GM18907 (cell line): ENCODE measurements around the gene CLMN.

Experiments
- ATAC-seq: cut with Tn5 transposase; IDR thresholded peaks from one replicate; pipeline ENCODE4 v1.9.1; 2021; ENCODE audit warnings: mild to moderate bottlenecking, moderate library complexity; ENCODE audit not compliant: unreplicated experiment

Gene CLMN

DNA sequence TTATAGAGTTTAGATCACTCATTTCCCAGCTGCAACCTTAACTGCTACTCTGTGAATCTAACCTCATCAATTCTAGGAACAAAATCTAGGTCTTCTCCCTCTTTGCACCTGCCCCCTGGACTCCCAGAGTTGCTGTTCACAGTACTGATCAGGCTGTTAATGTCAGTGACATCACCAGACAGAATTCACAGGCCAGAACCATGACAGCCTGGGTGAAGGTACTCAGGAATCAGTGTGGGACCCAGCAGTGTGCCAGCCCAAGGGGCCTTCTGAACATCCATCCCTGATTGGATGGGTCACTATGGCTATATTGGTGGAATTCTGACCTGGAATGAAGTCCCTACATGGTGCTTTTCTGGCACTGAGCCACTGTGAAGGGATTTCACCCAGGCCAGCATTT is 72.8 kb downstream of the CLMN start:
- ATAC-seq, result no peak

DNA sequence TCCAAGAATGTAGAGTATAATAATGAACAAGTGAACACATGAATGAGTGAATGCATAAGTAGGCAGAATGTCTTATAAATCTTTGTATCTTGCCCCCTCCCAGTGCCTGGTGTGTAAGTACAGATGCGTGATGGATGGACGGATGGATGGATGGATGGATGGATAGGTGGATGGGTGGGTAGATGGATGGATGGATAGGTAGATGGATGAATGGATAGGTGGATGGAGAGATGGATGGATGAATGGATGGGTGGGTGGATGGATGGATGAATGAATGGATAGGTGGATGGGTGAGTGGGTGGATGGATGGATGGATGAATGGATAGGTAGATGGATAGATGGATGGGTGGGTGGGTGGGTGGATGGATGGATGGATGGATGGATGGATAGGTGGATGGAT is 74.4 kb downstream of the CLMN start:
- ATAC-seq, result no peak

DNA sequence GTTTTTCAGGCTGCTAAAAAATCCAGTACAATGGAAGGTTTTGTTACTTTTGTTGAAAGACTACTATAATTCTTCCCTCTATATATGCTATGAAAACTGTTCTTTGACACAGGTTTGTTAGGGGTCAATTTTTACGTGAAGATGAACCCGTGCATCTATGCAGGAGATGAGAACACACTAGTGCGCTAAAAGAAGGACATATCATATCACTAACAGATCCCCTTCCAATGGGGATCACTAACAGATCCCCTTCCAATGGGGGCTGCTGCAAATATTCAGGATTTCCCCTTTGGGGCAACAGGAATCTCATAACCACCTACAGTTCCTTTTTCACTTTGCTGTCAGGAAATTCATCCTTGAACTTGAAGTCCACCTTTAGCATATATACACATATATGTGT is 75.1 kb downstream of the CLMN start:
- ATAC-seq, result no peak

DNA sequence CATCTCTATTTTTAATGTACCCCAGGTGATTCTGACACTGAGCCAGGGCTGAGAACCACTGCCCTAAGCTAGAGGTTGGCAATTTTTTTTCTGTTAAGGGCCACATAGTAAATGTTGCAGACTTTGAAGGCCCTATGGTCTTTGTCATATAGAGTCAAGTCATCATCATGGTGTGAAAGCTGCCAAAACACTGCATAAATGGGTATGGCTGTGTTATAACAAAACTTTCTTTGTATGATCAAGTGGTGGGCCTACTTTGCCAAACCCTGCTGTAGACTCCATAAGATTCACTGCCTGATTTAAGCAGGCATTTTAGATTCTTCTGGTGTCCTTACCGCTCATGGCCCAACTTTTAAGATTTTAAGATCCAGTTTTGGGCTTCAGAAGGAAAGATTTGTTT is 76.8 kb downstream of the CLMN start:
- ATAC-seq, result no peak

DNA sequence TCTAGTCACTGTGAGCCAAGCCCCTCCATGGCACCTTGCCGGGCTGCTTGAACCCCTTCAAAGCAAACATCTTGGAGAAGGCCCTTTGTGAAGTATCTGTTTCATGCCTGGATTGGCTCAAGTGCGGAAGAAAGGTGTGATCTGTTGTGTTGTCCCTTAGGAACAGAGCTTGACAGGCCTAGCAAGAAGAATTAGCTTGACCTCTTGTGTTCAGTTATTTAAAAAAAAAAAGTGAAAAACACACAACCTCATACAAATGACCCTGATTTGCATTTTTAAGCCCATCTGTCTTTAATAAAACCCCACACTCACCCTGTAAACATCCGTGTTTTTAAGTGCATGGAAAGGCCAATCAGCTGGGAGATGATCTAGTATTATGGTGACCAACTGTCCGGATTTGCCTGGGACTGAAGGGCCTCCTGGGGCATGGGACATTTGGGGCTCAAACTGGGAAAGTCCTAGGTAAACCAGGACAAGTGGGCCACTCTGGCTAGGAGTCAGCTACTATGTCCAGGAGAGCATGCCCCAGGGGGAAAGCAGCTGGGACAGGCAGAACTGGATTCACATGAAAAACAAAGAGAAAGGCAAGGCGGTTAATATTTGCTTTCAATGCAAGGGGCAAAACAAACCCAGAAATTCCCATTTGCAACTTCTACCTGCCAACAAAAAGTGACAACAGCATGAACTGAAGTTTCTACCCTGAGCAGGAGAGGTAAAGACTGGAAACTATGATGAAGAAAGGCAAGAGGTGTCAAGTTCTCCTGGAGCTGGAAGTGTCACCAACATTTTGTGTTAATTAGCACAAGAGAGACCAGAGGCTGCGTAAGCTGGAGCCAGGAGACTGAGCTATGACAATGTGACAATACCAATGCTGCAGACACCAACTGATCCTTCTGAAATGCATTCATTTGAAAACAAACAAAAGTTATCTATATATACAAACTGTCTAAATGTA is 78.6 kb downstream of the CLMN start:
- ATAC-seq, result no peak

DNA sequence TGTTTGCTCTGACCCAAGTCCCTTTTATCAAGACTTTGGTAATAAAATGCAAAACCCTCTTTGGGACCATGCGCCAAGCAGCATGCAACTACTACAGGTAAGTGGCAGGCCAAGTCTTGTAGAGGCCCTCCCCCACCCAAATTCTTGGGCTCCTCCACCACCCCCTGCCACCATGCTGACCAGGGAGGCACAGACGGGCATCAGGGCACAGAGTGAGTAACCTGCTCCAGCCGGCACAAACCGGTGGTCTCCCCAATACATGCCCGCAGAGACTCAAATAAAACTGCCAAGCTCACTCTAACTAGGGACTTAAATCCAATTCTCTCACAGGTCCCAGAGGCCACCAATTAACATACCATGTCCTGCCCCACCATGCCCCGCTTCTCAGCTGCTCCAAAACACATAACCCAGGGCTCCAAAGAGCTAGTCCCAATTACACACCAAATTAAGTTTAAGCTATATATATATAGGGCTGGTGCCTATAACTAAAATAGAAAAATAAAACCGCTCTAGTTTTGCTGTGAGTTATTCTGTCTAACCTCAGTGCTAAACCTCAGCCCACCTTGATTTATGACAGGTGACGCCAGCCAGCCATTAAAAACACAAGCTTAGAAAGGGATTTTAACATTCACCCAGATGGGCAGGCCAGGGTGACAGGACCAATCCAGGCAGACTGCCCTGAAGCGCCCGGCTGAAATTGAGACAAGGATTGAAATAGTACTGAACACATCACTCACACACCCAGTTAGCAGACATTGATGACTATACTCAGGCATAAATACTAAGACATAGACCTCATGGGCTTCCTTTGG is 81.0 kb downstream of the CLMN start:
- ATAC-seq, result no peak

DNA sequence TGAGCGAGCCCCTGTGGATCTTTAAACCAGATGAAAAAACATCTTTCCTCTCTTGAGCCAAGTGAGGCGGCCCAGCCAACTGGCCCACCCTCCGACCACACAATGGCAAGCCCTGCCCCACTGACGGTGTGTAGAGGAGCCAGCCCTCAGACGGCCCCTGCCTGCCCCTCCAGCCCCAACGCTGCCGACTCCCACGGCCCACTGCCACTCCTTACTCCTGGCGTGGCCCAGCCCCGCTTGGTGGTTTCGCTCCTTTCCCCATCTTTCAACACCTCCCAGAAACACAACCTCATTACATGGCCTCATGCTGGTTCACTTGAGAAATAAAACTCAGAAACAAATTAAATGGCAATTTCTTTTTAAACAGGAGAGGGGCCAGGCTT is 81.8 kb downstream of the CLMN start:
- ATAC-seq, result no peak

DNA sequence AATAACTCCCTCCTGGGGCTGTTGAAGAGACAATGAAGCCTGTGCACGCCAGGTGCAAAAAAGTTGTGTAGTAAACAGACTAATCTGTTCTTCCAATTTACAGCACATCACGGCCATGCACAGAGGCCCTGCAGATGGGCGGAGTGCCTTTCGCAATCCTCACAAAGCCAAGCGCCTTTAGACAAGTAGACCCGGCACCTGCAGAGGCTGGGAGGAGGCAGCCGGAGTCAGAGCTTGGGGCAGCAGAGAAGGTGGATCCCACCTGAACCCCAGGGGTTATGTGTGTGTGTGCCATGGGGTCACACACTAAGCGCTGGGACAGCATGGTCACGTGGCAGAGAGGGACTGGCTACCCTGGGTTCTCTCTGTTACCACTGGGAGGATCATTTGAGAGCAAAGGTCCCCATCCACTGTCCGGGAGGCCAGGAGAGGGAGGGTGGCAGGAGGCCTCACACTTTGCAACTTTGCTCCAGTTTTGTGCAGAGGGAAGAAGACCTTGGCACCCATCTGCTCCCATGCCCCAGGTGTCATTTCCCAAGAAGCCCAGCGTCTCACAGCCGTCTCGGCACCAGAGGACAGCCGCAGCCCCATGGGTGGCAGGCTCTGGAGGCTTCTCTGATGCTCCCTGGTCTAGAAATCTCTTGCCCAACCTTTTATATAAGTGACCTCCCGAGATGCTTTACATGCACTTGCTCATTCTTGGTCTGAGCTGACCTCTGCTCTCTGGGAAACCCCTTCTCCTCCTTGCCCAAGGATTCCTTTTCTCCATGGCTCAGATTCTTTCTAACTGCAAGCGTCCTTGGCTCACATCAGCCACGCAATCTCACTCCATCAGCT is 82.4 kb downstream of the CLMN start:
- ATAC-seq, result no peak

DNA sequence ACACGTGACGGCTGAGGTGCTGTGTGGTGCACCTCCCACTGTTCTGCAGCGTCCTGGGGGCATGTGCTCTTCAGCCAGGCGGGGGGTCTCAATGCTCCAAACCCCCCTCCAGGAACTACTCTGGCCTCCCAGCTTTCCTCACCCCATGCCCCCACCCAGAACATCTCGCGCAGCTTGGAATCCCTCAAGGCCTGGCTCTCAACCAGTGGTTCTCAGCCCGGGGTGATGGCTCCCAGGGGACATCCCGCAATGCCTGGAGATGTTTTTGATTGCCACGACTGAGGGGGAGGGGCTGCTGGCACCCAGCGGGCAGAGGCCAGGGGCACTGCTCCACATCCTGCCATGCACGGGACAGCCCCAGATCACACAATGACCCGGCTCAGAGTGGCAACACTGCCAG is 83.5 kb downstream of the CLMN start:
- ATAC-seq, result no peak

DNA sequence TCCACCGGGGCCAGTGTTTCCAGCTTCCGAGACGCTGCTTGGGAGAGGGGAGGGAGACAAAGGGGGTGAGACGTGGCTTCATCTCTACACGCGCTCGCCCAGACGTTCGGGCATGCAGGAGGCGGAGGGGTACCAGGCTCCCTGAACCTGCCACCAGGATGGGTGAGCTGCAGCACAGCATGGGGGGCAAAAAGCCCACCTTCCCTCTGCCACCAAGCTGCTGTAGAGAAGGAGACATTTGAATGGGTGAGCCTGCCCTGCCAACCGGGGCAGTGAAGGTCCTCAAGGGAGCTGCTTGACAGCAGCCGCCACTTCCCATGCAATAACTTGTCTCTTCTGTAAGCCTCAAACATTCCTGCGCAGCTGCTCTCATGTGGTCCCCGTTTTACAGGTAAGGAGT is 83.9 kb downstream of the CLMN start:
- no peak for ATAC-seq

DNA sequence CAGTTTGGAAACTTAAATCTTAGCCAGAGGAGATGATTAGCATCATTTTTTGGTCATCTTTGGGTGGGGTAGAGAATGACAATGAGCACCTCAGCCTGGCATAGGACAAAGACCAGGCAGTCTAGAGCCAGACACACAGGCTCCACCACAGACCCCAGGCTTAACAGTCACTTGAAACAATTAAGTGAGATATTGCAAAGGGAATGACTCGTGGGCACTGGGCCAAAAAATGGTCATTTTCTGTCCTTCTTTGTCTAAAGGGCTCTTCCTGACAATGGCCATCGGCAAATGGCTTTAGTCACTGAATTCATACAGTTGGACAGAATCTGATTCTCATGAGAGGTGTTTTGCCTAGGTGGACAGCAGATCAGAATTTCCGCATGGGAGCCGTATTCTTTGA is 84.4 kb downstream of the CLMN start:
- no peak for ATAC-seq

DNA sequence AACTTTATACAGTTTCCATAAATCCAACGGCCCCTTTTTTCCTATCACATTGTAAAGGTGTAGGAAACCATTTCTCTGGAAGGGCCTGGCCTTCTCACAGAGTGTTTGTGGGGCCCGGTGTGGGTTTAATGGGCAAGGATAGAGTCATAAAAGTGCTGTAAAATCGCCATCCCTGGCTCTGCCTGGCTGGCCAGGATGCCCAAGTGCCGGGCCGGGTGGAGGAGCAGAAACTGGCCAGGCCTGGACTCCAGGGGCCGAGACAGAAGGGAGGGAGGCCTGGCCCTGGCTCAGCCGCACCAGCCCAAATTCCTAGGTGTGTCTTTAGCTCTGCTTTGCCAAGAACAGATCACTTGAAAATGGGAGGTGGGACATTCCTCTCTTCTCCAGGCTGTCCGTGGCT is 85.3 kb downstream of the CLMN start:
- no peak for ATAC-seq

DNA sequence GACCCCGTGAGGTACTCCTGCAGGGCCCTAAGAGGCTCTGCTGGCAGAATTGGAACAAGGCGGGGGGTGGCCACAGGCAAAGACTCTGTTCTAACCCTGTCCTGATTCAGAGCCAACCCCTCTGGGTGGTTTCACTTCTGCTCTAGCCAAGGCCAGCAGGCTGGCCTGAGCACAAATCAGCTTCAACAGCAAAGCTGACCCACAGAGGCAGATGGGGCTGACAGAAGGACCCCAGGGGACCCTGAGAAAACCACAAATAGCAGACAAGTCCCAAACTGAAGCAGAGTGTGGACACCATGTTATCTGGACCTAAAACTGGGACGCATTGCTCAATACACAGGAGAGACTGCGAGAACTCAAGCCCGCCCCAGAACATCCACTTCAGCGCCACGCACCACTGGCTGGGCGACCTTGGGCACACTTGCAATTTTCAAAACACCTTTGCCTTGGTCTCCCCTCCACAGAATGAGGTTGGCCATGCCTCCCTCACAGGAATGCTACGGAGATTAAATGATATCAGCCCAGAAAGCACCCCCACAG is 85.9 kb downstream of the CLMN start:
- peak; percentile 95 for ATAC-seq

DNA sequence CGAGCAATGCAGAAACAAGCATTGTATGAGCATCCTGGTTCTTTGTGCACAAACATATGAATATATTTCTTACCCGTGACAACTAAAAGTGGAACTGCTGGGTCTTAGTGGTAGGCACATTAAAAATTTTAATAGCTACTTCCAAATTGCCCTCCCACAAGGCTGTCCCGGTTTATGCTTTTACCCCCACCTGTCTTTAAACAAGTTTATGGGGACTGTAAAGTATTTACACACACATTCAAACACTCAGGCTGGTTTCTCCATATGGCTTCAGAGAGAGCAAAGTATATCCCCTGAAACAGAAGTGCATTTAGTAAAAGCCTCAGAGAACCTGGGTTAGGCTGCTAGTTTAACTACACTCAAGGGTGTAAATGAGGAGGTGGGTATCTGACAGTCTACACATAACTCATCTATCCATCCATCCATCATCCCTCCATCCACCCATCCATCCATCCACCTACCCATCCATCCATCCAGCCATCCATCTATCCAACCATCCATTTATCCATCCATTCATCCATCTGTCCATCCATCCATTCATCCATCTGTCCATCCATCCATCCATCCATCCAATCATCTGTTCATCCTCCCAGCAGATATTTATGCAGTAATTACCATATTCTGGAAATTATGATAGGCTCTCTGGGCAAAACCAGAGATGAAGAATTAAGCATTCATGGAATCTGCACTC is 86.7 kb downstream of the CLMN start:
- no peak for ATAC-seq

DNA sequence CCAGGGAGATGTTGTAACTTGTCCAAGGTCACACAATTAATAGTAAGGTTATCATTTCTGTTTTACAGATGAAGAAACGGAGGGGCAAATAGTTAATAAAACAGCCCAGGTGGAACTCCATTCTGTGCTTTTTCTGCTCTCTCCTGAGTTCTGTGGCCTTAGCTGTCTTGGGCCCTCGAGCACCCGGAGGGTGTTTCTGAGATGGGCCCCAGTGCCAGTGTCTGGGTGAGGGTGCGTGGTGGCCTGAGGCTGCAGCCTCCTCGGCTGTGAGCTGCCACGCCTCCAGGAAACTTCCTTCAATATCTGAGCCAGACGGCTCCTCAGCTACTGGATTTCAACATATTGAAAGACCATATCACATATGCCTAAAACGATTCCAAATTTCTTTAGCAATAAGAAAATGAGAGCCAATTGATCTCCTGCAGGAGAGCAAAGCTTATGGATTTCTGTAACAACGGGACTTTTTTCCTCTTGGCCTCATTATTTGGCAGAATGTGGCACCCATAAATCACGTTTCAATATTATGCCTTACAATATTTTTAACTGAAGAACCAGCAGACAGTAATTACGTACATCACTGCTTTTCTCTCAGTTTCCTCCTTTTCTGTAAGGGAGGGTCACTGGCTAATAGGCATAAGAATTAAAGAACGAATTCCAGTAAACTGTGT is 87.6 kb downstream of the CLMN start:
- no peak for ATAC-seq

DNA sequence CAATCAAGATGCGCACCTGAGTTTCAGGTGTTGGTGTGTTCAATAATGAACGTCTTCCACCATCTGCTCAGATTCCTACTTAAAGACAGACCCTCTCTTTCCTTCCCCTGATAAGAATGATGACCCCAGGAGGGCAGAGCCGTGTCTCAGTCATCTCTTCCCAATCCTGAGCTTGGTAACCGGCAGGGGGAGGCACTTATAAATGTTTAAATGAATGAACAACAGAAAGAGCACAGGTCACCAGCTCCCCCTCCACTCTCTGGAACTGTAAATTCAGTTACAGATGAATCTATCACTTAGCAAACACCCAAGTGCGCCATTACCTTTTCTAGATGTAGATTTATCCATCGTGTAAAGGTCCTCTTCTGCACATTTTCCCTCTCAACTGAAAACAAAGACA is 90.0 kb downstream of the CLMN start:
- no peak for ATAC-seq

DNA sequence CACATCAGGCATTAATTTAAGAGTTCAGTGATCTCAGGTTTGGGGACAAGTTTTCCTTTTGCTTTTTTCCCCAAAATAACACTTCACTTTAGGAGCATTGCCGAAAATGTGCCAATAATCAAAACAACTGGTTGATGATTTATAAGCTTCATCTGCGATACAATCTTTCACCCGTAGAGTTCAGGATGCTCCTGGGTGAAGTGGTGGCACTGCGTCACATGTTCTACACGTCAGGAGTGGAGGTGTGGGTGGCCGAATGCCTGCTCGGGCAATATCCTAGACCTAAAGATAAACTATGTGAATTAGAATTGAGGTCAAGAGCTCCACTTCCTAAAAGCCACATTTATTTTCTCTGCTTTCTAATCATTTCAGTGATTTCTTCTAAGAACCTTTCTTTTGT is 91.5 kb downstream of the CLMN start:
- no peak for ATAC-seq

DNA sequence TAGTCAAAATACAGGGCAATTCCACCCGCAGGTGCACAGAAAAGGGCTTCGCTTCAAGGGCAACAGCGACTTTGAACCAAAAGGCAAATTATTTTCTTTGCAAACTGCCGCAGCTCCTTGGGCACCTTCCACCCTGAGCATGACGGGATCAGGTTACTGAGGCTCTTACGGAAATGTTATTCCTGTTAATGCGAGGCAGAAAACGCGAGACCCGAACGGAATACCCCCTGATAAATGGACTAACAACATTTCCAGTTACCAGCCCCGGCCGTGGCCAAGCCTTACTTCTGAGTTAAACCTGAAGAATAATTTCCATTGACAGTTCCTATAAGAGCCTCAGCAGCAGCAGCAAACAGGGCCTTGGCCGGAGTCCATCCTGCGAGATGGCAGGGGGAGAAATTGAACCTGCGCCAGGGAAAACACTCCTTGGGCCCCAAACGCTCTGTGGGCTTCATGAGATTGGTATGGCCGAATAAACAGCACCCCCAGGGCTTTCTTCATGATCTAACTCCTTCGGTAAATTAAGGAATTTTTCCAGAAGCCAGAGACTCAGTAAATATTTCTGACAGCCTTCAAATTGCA is 92.3 kb downstream of the CLMN start:
- ATAC-seq, result no peak

DNA sequence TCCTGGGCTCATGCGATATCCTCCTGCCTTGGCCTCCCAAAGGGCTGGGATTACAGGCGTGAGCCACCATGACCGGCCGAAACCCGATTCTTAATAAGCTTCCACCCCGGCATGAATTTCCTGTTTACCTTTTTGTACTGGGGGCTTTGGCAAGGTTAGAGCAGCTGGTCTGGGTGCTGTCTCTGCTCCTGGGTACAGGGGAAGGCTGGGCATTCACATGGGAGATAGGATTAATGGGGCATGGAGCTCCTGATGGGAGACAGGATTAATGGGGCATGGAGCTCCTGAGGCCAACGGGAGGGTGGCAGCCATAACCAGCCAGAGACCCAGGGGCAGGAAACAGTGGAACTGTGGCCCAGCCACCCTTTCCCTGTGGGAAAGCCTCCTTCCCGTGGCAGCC is 92.9 kb downstream of the CLMN start:
- ATAC-seq, result no peak
